Right lung (tissue), 5 donors: ENCODE results near the gene SERPINA1. TPM values are rescaled to one million over a fixed set of nuclear protein-coding genes. Genes with fewer than 3 reads are reported as not detected.
"Not testable (repeated sequence)": the region's sequence is repeated elsewhere in the genome, so short reads cannot be mapped to it uniquely, and the experiment has no call there.

Experiments used
- DNase-seq, 2 donors: peaks; one replicate each; pipeline ENCODE4 v3.0.0-alpha.2; 2013
- polyA plus RNA-seq, 5 donors: library from polyadenylated mRNA; unstranded; fragments of 120-200 nt; gene quantifications; one replicate each; pipeline versions ENCODE4 v1.2.1 to v1.2.3, GENCODE V29; 2013; ENCODE audit warnings: inconsistent platforms in 1 of 5, low replicate concordance in 1 of 5; ENCODE audit not compliant: insufficient read length in 5 of 5, insufficient read depth in 1 of 5

Gene SERPINA1
- polyA plus RNA-seq, 5 donors, result 4.6 to 98.6 (median 5.5) TPM

DNA sequence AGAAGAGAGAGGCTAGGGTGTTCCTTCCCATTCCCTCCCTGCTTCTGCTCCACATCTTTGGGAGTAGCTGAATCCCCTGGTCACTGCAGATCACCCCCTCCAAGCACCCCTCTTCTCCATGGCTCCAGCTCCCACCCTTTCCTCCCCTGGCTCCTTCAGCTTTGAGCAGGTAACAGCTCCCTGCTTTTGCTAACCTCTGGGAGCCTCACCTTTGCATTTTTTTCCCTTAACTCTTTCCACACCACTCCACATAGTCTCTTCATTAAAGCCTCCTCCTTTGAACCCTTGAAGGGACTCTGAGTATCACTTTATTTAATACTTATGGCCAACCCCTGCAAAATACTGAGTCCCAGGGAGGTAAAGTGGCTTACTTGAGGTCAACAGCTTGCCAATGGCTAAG is 39.6 kb downstream of the SERPINA1 start:
- no peak for DNase-seq

DNA sequence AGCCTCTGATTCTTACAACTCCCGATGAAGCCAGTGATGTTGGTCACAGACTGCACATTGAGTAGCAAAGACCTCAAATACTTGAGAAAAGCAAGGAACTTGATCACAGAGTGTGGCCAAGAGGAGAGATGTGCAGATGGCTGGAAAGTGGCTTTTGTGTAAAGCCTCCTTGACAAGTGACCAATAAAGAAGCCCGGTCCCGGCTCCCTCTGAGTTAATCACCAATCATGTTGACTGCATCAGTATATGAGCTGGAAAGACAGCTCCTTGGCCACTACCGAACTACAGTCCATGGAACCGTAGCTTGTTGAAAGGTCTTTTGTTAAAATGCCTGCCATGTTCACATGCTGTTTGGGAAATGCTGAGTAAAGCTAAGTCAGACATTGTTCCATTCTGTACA is 41.6 kb downstream of the SERPINA1 start:
- DNase-seq, result no peak

DNA sequence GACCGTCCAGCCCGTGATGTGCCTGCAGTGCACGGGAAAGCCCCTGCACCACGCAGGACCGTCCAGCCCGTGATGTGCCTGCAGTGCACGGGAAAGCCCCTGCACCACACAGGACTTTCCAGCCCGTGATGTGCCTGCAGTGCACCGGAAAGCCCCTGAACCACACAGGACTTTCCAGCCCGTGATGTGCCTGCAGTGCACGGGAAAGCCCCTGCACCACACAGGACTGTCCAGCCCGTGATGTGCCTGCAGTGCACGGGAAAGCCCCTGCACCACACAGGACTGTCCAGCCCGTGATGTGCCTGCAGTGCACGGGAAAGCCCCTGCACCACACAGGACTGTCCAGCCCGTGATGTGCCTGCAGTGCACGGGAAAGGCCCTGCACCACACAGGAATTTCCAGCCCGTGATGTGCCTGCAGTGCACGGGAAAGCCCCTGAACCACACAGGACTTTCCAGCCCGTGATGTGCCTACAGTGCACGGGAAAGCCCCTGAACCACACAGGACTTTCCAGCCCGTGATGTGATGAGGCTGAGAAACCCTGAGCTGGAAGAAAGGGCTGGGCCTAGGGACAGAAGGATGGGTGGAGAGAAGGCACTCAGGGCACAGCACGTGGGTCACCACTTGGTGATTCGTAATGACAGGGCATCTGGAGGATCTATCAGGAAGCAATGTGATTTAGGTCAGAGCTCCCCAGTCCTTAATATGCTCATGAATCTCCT is 42.2 kb downstream of the SERPINA1 start:
- DNase-seq, result not testable (repeated sequence)

GRCh38 chr14:94345344-94346064 is 42.9 kb downstream of the SERPINA1 start:
- no peak for DNase-seq

DNA sequence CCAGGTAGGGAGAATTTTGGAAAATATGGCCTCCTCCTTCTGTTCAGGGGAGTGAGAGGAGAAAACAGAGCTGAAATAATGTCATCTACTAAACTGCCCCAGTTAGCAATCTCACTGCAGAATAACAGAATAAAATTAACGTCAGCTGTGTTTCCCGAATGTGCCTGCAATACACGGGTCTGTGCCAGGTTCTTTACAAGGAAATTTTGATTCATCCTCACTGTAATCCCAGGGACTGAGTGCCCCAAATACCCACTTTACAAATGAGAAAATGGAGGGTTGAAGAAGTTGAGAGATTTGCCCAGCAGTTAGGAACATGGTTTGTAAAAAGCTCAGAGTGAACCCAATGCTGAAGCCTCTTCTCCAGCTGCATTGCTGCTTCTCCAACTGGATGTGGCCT is 44.0 kb downstream of the SERPINA1 start:
- no peak for DNase-seq

DNA sequence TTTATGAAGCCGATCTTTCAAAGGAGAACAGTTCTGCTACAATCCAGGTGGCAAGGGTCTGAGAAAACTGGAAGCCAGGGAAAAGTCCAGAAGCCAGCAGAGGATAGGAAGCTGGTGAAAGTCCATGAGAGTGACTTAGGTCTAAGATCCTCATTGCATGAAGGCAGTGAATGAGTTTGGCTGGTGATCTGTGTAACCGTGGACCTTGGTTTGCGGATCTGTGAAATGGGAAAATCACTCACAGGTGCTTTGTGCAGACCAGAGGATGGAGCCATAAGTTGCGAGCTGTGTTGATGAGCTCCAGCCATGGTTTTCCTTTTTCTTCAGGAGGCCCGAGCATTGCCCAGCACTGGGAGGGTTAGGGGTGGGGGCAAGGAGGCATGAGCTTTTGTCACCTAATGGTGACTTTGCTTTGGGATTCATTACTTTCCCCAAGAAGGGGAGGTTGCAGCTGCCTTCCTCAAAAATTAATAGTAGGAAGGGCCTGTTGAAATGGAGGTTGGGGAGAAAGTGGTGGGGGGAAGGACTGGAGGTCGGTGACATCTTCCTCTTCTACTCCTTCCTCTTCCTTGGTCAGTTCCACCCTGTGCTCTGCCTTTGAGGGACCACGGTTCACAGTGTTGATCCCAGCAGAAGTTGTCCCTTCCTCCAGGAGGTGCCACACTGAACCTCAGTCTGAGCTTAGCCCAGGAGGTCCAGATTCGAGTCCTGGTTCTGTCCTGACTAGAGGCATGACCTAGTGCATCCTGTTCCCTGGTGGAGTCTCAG is 45.0 kb downstream of the SERPINA1 start:
- DNase-seq, result no peak

DNA sequence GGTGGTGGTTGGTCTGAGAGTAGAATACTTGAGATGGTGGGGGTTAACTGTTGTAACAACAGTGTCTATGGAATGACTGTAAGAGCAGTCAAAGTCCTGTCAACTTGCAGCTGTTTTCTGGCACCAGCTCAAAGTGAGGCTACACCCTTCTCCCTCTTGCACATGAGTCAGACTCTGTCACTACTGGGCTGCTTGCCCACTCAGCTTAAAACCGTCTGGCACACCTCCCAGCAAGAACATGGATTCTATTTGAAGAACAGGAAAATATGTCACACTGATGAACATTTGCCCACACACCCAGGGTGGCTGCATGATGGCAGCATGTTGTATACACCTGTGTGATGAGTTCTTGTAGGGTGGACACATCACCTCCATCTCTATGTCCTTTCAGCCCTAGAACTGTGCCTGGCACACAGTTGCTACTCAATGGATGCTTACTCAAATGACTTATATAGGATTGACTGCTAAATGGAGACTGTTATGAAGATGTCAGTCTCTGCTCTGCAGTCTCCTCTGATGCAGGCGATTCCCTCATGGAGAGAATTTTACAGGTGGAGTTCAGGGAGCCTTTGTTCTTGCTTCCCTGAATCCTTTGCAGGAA is 46.0 kb downstream of the SERPINA1 start:
- peak; percentile 82 to 85 for DNase-seq

- DNase-seq, result peak in 1 of 2 donors; percentile 3
These were observed 46.6 kb downstream of the SERPINA1 start for GRCh38 chr14:94341656-94342333.

DNA sequence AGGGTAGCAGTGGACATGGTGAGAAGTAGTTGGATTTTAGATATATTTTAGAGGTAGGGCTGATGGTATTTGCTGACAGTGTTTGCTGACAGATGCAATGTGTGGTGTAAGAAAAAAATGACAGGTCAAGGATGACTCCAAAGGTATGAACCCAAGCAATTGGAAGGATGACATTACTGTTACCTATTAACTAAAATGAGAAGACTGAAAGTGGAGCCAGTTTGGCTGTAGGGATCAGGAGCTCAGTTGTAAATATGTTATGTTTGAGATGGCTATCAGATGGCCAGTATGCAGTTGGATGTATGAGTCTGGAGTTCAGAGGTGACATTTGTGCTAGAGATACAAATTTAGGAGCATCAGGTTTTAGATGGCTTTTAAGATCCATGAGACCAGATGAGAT is 47.9 kb downstream of the SERPINA1 start:
- DNase-seq, result no peak

- no peak for DNase-seq
These were observed 50.4 kb downstream of the SERPINA1 start for GRCh38 chr14:94338023-94338422.

GRCh38 chr14:94337274-94337673 is 51.1 kb downstream of the SERPINA1 start:
- no peak for DNase-seq

GRCh38 chr14:94334872-94335271 is 53.5 kb downstream of the SERPINA1 start:
- no peak for DNase-seq

- DNase-seq, result no peak
These were observed 55.8 kb downstream of the SERPINA1 start for GRCh38 chr14:94332587-94332986.

- no peak for DNase-seq
These were observed 56.3 kb downstream of the SERPINA1 start for GRCh38 chr14:94332063-94332583.

DNA sequence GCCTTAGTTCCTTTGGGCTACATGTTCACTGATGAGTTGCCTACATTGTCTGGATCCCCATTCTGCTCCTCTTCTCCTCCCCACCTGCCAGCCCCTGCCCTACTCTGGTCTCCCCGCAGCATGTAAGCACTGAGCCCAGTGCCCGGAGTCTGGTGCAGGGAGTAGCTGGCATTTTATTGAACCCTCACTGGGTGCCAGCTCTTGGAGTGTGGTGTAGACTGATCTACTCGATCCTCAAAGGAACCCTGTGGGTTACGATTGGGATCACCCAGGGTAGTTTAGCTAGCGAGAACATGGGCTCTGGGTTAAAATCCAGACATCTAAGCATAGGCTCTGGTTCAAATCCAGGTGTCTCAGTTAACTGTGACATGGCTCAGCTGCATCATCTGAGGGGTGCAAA is 56.9 kb downstream of the SERPINA1 start:
- no peak for DNase-seq

DNA sequence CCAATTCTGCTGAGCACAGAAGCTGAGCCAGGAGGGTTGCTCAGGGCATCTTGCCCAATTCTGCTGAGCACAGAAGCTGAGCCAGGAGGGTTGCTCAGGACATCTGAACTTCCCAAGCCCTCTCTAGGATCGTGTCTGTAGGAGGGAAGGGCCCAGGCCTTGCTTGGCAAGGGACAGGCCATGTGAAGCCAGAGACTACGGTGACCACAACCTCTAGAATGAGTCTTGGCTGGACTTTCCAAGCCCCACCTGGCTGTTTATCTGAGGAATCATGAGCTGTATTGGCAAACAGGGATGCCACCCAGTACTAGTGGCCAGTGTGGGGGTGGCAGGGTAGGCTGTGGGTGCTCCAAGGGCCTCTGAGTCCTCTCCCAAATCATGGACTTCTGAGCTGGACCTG is 57.5 kb downstream of the SERPINA1 start:
- DNase-seq, result no peak

GRCh38 chr14:94330432-94330831 is 58.0 kb downstream of the SERPINA1 start:
- no peak for DNase-seq

- DNase-seq, result no peak
These were observed 58.5 kb downstream of the SERPINA1 start for GRCh38 chr14:94329857-94330256.

DNA sequence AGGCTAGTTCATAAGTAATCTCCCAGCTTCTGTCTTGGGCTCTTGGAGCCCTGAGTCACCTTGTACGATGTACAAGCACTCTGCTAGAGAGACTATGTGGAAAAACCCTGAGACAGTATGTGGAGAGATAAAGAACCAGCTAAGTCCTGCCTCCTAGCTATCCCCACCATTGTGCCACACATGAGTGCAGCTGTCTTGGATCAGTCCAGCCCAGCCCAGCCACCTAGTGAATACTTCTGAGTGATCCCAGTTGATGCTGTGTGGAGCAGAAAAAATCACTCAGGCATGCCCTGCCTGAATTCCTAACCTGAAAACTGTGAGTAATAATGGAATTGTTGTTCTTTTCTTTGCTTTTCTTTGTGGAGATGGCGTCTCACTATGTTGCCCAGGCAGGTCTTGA is 60.2 kb downstream of the SERPINA1 start:
- no peak for DNase-seq
